T follicular helper cell (primary cell): ENCODE results near the gene PALD1.
A peak's percentile ranks its signal among the peaks of the same experiment; 100 is the strongest.

Experiments
- DNase-seq: peaks from one replicate; pipeline ENCODE4 v3.0.0-alpha.2; 2020; ENCODE audit warnings: low read depth

Gene PALD1

DNA sequence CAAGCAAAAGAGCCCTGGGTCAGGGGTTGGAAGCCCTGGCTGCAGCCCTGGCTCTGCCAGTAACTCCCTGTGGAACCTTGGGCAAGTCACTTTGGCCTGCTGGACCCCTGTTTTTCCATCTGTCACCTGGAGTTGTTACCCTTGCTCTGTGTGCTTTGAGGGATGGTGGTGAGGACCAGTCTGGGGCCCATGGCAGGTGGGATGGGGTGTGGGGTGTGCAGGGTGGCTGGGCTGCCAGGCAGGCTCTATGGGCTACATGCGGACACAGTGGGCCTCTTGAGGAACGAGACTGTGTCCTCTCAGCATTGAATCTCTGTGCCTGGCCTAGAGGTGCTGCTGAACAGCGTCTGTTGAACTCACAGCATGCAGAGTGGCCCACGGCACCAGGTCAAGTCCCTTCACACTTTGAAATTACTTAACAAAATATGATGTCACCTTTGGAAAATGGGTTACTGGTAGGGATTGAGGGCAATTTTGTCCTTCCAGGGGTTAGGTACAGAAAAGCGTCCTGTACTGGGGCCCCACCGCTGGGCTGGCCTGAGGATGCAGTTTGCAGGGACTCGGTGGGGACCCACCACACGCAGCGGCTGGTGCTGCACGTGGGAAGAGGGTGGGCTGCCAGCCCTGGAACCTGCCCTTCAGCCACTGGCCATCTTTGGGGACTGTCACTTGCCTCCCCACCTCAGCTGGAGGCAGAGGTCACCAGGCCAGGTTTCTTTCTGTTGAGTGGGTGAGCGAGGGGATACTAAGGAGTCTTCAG, 78.7 kb downstream of the PALD1 start:
- DNase-seq: no peak

GRCh38 chr10:70557876-70558275, 79.3 kb downstream of the PALD1 start:
- no peak for DNase-seq

- DNase-seq: no peak
These were observed 79.7 kb downstream of the PALD1 start for GRCh38 chr10:70558295-70558694.

GRCh38 chr10:70558871-70559810, 80.6 kb downstream of the PALD1 start:
- peak; percentile 39 for DNase-seq

DNA sequence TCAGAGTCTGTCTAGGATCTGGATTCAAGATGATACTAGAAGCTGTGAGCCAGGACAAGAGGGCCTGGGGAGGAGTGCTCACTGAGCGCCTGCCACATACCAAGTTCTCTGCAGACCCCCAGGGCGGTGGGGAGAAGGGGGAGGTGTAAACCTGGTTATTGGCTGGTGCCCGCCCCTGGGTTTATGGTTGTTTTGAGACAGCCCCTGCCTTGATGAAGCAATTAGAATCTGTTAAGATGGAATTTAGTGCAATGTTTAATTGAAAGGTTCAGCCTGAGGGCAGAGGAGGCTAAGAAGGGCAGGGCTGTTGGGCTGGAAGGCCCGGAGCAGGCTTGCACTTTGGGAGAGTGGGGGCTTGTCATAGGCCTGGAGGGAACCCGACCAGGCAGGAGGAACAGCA, 81.3 kb downstream of the PALD1 start:
- DNase-seq: no peak

DNA sequence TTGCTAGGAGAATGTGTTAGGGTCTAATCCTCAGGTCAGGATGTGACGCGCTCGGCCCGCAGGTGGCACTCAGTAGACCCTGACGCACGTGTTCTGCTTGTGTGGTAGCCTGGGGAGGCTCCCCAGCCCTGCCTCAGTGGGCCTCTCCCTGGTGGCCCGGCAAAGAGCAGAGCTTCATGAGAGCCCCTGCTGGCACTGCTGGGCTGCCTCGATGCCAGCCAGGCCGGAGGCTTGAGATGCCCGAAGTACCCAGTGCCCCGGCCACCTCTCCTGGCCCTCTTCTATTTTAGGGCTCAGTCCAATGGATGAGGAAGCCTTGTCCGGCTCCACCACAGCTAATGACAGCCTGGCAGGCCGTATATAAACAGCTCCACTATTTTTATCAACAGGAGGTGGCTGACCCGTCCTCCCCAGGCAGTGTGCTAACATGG, 82.0 kb downstream of the PALD1 start:
- no peak for DNase-seq

DNA sequence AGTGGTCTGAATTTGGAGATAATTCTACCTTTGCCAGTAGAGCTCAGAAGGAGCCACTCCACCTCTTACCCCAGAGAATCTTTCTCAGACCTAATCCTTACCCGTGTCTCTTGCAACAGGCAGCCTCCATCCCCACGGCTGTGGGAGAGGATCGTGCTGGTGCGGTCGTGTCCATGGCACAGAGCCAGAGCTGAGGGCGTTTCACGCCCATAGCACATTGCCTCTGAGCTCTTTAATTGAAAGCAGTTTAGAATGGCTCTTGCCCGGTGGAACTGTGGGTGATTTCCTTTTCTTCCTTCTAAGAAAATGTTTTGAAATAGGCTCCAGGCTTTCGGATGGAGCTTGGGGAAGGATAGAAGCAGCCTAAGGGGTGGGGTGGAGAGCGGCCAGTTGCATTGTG, 82.5 kb downstream of the PALD1 start:
- no peak for DNase-seq

- DNase-seq: no peak
These were observed 83.0 kb downstream of the PALD1 start for GRCh38 chr10:70561558-70561957.

GRCh38 chr10:70562036-70562755, 83.6 kb downstream of the PALD1 start:
- DNase-seq: no peak

DNA sequence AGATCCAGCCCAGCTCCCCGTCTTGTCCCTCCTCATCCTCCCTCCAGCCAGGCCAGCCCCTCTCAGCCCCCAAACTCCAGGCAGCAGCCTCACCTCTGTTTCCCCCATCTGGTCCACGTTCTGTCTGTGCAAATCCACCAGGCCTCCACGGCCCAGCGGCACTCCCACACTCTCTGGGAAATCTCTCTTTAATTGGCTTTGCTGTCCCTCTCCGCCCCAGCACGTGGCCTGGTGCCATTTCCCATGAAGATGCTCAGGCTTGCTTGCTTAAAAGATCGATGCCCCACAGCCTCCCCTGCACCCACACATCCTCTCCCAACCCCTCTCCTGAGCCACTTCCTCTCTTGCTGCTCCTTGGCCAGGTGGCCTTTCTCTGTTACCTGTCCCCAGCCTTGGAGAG, 84.7 kb downstream of the PALD1 start:
- DNase-seq: no peak

GRCh38 chr10:70564113-70564725, 85.7 kb downstream of the PALD1 start:
- DNase-seq: no peak

GRCh38 chr10:70564901-70565351, 86.4 kb downstream of the PALD1 start:
- DNase-seq: no peak

DNA sequence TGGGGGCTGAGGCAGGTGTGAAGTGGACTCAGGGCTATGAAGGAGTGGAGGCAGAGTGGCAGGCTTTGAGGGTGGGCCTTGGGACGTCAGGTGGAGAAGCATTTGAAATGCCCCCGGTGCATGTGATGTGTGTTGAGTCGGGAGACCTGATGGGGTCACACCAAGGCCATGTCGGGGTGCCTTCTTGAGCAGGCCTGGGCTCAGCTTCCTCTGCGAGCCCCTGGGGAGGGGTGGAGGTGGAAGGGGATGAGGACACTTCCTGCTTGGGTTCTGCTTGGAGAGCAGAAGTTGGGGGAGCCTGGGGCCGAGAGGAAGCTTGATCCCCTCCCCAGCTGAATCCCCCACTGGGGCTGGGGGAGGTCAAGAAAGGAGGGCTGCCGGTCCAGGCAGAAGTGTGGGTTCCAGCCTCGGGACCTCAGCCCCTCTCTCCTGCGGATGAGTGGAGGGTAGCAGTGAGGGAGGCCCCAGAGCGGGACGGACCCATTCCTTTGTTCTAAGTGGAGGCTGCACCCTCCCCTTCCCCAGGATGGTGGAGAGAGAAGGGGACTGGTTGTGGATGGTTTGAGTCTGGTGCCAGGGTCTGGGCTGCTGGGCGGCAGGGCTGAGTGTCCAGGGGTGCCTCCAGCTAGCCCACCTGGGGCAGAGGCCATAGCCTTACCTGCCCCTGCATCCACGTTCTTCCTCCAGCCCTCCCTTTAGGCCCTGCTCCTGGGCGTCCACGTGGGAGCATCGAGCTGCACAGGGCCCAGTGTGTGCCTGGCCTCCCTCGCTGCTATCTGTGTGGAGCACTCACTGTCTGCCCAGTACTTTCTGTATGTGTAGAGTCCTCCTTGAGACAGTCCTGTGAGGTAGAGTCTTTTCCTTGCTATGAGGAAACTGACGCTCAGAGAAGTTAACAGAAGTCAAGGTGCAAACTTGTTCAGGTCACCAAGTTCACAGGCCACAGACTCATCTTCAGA, 87.3 kb downstream of the PALD1 start:
- DNase-seq: no peak

GRCh38 chr10:70566515-70567290, 88.1 kb downstream of the PALD1 start:
- DNase-seq: no peak

DNA sequence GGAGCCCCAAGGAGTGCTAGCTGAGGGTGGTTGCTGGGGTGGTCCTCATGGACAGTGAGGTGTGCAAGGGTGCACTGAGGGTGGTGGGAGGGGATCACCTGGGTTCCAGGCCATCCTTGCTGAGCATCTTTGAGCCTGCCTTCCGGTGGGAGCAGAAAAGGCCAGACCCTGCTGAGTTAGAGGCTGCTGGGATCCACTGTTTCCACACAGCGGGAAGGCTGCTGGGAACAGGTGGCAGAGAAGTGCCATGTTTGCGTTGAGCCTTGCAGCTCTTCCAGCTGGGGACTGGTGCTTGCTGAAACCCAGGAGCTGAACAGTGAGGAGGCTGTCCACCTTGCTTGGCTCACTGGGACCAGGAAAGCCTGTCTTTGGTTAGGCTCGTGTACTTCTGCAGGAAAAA, 89.0 kb downstream of the PALD1 start:
- DNase-seq: no peak

DNA sequence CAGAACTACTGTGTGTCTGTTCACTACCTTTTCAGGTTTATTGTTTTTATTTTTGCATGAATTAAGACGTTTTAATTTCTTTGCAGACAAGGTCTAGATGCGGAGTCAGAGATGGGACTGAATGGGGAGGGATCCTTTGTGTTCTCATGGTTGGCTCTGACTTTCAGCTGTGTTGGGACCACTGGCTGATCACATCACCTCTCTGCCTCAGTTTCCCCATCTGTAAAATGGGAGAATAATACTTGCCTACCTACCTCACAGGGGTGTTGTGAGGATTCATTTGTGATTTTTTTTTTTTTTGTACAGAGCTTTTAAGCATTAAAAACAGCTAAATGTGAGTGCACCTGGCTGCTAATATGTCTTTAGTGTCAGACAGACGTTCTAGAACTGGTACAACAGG, 89.5 kb downstream of the PALD1 start:
- no peak for DNase-seq

GRCh38 chr10:70568781-70569495, 90.4 kb downstream of the PALD1 start:
- no peak for DNase-seq

DNA sequence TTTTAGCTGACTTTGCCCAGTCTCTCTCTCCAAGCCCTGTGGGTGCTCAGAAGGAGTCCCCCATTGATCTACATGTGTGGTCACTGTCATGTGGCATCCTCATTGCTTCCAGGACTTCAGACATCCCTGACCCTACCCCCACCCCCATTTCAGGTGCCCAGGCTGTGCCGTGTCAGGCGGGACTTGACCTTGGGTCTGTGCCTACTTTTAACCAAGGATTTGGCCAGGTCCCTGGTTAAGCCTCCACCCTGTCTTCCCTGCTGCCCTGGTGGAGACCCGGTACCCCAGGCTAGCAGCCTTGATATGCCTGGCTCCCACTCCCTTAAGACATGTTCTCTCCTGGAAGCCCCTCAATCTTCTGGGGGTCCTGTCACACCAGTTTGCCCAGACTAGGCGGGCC, 92.7 kb downstream of the PALD1 start:
- DNase-seq: no peak
